Colonic mucosa (tissue), 4 donors: ENCODE results near the gene SLC22A2. TPM values are rescaled to one million over a fixed set of nuclear protein-coding genes. Genes with fewer than 3 reads are reported as not detected.
A peak's percentile ranks its signal among the peaks of the same experiment; 100 is the strongest.

Experiments
- DNase-seq: peaks from one replicate; pipeline ENCODE4 v3.0.0-alpha.2; 2020
- H3K27ac ChIP-seq: fragments of 200-600 bp; one replicate; pipeline ENCODE4 v1.8.0; 2021
- H3K27me3 ChIP-seq: fragments of 200-600 bp; one replicate; pipeline ENCODE4 v1.8.0; 2021
- H3K36me3 ChIP-seq: fragments of 200-600 bp; one replicate; pipeline ENCODE4 v1.8.0; 2021
- H3K4me1 ChIP-seq: fragments of 200-600 bp; one replicate; pipeline ENCODE4 v1.8.0; 2021; ENCODE audit warnings: mild to moderate bottlenecking
- H3K4me3 ChIP-seq: fragments of 200-600 bp; one replicate; pipeline ENCODE4 v1.8.0; 2021
- H3K9ac ChIP-seq, 2 donors: one replicate each; pipeline ENCODE4 v1.7.0; 2013; ENCODE audit warnings: control low read depth in 2 of 2, low read depth in 2 of 2, low read length in 2 of 2
- H3K9me3 ChIP-seq: fragments of 200-600 bp; one replicate; pipeline ENCODE4 v1.8.0; 2021
- CTCF ChIP-seq: fragments of 200-600 bp; IDR thresholded peaks from one replicate; pipeline ENCODE4 v1.8.0; 2022; ENCODE audit warnings: antibody characterized with exemption, mild to moderate bottlenecking
- intact Hi-C: fragments of 100-400 bp; cut with DNase I; formaldehyde crosslinking; loops from one replicate; pipeline ENCODE4 v1.14.1; 2022
- total RNA-seq, 2 donors: library from RNA; stranded (reverse); fragmentation: NEBNext Ultra II Directional in 1 of 2; extraction: Animal tissue kit (Norgen Biotek cat#: 25700) in 1 of 2; gene quantifications; one replicate each; pipeline ENCODE4 v1.2.1, GENCODE V29; 2021
- donor health status: healthy.
- donor health status: DM: no; HTN: no; CAD: no.
- donor health status: DM: no; HTN: no; CAD: no.

The SLC22A2 gene
- total RNA-seq, 2 donors from 2014 or later = not detected

GRCh38 chr6:160259143-160259425 is 463 bp upstream of the SLC22A2 start:
- peaks cover 4% of the 10 kb centered on the region for H3K4me1 ChIP-seq
- no peak overlapping the region for H3K27ac ChIP-seq
- no peak overlapping the region for H3K4me3 ChIP-seq
- DNase-seq = no peak
- no peaks in the 10 kb centered on the region for H3K9me3 ChIP-seq
- intact Hi-C loops = no loop called here
- no peak overlapping the region for H3K9ac ChIP-seq
- no peaks in the 10 kb centered on the region for H3K36me3 ChIP-seq
- TF ChIP-seq CTCF = no peak
- H3K27me3 ChIP-seq = no peaks in the 10 kb centered on the region

- intact Hi-C loops = no loop called here
- no peaks in the 10 kb centered on the region for H3K36me3 ChIP-seq
- no peaks in the 10 kb centered on the region for H3K9me3 ChIP-seq
- H3K9ac ChIP-seq = no peak overlapping the region
- no peaks in the 10 kb centered on the region for H3K27me3 ChIP-seq
- H3K4me1 ChIP-seq = peaks cover 4% of the 10 kb centered on the region
- H3K27ac ChIP-seq = no peak overlapping the region
- TF ChIP-seq CTCF = no peak
- no peak overlapping the region for H3K4me3 ChIP-seq
- no peak for DNase-seq
Observed at GRCh38 chr6:160256445-160256844, 2.2 kb downstream of the SLC22A2 start.

- H3K36me3 ChIP-seq = no peaks in the 10 kb centered on the region
- DNase-seq = peak; percentile 74
- H3K9ac ChIP-seq = no peak overlapping the region
- TF ChIP-seq CTCF = peak; percentile 25
- H3K4me3 ChIP-seq = no peak overlapping the region
- no peaks in the 10 kb centered on the region for H3K9me3 ChIP-seq
- no peaks in the 10 kb centered on the region for H3K27me3 ChIP-seq
- intact Hi-C loops = no loop called here
- no peak overlapping the region for H3K27ac ChIP-seq
- H3K4me1 ChIP-seq = peaks cover 4% of the 10 kb centered on the region
Observed at GRCh38 chr6:160254467-160255312, 3.9 kb downstream of the SLC22A2 start.

GRCh38 chr6:160253714-160254113 is 4.9 kb downstream of the SLC22A2 start:
- peaks cover 4% of the 10 kb centered on the region for H3K4me1 ChIP-seq
- no peak for DNase-seq
- intact Hi-C loops = no loop called here
- H3K9me3 ChIP-seq = no peaks in the 10 kb centered on the region
- H3K9ac ChIP-seq = no peak overlapping the region
- TF ChIP-seq CTCF = no peak
- H3K27ac ChIP-seq = no peak overlapping the region
- H3K36me3 ChIP-seq = no peaks in the 10 kb centered on the region
- H3K4me3 ChIP-seq = no peak overlapping the region
- no peaks in the 10 kb centered on the region for H3K27me3 ChIP-seq

- H3K27ac ChIP-seq = no peak overlapping the region
- no peak for DNase-seq
- intact Hi-C loops = no loop called here
Observed at GRCh38 chr6:160253292-160253691, 5.3 kb downstream of the SLC22A2 start.

More at GRCh38 chr6:160253292-160253691, 5.3 kb downstream of the SLC22A2 start:
- TF ChIP-seq CTCF = no peak
- no peak overlapping the region for H3K9ac ChIP-seq
- H3K4me1 ChIP-seq = peaks cover 4% of the 10 kb centered on the region
- no peaks in the 10 kb centered on the region for H3K27me3 ChIP-seq
- no peaks in the 10 kb centered on the region for H3K36me3 ChIP-seq
- H3K9me3 ChIP-seq = no peaks in the 10 kb centered on the region
- no peak overlapping the region for H3K4me3 ChIP-seq
